HG03558 (cell line): ENCODE measurements around the gene SURF1.
"Not testable (repeated sequence)": the region's sequence is repeated elsewhere in the genome, so short reads cannot be mapped to it uniquely, and the experiment has no call there.

Experiments used
- ATAC-seq: cut with Tn5 transposase; IDR thresholded peaks from one replicate; pipeline ENCODE4 v1.9.1; 2021; ENCODE audit warnings: moderate number of reproducible peaks; ENCODE audit not compliant: unreplicated experiment; ENCODE audit errors: extremely low read depth

SURF1 gene

DNA sequence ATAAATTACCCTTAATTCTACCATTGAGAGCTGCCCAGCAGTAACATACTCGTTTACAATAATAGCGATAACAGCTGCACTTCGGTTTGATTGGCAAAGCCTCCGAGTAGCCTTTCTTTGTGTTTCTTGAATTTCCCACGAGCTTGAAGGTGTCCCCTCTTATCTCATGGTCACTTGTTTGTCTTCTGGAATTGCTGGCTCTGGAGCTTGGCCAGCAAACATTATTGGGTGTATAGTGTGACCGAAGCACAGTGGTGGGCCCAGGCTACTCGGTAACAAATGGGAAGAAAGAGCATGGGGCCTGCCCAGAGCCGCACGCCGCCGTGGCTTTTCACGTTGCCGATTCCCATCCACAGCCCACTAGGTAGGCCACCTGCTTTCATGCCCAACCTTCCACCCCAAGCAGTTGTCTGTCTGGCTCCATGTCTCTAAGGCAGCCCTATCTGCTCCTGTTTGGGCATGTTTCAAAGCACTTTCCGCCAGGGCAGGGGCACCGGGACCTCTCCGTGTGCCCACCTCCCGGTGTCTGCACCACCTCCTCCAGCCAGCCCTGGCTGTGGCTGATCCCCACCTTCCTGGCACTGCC lies 28.5 kb upstream of the SURF1 start:
- ATAC-seq, result no peak

GRCh38 chr9:133383438-133383837 lies 27.2 kb upstream of the SURF1 start:
- ATAC-seq, result no peak

DNA sequence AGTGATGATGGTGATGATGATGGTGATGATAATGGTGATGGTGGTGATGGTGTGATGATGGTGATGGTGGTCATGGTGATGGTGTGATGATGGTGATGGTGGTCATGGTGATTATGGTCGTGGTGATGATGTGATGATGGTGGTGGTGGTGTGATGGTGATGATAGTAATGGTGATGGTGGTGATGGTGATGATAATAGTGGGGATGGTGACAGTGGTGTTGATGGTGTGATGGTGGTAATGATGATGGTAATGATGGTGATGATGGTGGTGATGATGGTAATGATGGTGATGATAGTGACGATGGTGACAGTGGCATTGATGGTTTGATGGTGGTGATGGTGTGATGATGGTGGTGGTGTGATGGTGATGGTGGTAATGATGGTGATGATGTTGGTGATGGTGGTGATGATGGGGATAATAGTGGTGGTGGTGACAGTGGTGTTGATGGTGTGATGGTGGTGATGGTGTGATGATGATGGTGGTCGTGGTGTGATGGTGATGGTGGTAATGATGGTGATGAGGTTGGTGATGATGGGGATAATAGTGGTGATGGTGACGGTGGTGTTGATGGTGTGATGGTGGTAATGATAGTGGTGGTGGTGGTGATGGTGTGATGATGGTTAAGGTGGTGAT lies 26.3 kb upstream of the SURF1 start:
- no peak for ATAC-seq

GRCh38 chr9:133380734-133381133 lies 24.4 kb upstream of the SURF1 start:
- ATAC-seq, result no peak

DNA sequence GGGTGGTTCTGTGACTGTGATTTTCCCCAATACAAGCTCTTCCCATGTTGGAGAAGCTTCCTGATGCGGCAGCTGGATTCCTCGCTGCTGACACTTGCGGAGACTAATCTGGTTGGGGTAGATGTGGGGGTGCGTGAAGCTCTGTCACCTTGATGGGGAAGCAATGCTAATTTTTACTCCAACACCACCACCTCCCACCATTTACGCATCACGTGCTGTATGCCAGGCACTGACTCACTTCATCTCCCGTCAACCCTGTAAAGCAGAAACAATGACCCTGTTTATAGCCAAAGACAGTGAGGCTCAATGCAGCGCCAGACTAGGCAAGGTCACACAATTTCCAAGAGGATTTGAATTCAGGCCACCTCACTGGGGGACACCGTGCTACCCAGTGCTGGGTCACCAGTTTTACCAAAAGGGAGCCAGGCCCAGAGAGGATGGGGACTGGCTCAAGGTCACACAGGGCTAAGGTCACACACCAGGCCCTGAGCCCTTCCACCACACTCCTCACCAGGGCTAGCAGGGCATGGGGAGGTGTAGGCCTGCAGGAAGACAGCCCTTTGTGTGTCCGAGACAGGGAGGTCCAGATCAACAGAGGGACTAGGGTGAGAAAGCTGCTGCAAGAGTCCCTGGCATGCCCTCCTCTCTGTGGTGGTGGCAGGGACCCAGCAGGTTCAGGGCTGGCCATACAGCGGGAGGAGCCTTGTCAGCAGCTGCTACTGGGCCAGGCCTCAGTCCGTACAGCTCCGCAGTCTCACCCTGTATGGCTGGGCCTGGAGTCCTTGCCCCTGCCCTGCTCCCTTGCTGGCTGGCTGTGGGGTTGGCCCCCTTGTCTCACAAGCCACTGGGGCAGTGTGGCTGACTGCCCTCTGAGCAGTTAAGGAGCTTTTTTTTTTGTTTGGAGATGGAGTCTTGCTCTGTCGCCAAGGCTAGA lies 23.1 kb upstream of the SURF1 start:
- no peak for ATAC-seq

GRCh38 chr9:133378408-133378962 lies 22.2 kb upstream of the SURF1 start:
- no peak for ATAC-seq

- no peak for ATAC-seq
These were observed 21.5 kb upstream of the SURF1 start for GRCh38 chr9:133377721-133378216.

- ATAC-seq, result not testable (repeated sequence)
These were observed 21.0 kb upstream of the SURF1 start for GRCh38 chr9:133377280-133377679.

DNA sequence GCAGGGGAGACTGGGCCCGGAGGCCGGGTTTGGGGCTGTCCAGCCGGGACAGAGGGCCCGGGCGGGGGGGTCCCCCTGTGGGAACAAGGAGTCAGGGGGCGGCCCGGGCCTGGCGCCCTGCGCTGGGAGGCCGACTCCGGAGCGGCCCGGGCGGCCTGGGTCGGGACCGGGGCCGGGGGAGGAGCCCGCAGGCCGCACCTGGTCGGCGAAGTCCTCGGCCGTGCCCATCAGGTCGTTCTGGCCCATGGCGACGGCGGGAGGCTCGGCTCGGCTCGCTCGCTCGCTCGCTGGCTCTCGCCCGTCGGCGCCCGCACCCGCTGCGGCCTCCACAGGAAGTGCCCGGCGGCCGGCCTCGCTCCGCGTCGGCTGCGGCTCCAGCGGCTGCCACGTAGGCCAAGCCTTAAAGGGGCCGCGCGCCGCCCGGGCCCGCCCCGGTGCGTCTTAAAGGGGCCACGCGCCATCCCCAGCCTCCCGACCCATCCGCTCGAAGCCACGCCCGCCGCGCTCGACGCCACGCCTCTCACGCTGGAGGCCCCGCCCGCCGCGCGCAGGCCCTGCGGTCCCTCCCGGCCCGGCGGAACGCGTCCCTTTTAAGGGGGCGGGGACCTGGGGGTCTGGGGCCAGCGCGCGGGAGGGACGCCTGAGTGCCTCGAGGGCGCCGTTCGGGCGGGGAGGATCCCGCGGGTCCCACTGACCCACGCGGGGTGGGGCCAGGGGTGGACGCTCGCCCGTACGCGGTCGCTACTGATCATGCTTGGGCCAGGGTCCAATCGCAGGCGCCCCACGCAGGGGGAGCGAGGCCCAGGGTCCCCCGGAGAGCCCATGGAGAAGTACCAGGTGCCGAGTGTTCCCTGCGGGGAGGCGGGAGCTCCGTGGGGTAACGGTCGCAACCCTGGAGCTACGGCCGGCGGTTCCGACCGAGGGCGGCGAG lies 19.7 kb upstream of the SURF1 start, which contains the start of the genes STKLD1 and SURF4:
Gene STKLD1 (plus strand): TSS at position 643 of the 931 bp plus-strand sequence. CDS start 108 bp downstream, at position 751.
Gene SURF4 (minus strand): TSS at position 337 of the 931 bp plus-strand sequence. CDS start 91 bp downstream, at position 246.
- peak; percentile 60 for ATAC-seq

DNA sequence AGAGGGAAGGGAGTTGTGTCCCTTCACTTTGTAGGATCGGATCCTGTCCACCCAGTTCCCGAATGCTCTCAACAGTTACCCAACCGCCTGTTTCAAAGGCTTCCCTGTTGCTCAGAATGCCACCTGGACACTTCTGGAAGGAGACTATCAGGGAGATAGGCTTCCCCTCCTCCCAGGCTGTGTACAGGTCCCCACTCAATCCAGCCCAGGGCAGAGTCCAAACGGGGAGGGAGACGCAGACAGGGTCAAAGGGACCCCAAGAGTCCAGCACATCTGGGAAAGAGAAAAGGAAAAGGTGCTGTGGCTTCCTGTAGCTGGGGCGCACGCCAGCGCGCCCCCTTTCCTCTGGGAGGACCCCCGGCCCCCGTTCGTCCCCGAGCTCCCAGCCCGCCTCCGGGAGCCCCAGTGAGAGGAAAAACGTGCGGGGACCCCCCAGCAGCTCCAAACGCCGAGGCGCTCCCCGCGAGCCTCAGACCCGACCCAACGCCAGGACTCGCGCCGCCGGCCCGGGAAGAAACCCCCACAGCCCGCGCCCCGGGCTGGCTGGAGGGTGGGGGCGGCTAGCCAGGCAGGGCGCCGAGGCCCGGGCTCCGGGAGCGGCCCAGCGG lies 18.9 kb upstream of the SURF1 start:
- ATAC-seq, result no peak

DNA sequence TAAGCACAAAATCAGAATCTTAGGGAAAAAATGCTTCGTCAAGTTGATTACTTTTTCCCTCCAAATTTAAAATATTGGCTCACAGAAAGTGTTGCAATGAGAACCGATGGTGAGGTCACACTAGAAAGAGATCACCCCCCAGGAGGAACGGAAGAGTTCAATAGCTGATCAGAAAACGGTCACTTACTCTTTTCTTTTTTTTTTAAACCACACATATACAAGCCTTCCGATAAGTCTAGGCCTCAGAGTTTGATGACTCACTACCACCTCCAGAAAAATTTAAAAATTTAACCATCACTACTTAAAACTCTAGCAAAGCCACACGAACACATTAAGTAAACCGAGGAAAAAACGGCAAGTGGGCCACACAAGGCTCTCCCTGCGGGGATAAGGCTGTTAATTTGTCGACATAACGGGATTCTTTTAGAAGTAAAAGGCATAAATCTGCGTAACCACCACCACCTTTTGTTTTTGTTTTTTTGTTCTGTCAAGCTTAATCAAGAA lies 18.4 kb upstream of the SURF1 start:
- no peak for ATAC-seq

DNA sequence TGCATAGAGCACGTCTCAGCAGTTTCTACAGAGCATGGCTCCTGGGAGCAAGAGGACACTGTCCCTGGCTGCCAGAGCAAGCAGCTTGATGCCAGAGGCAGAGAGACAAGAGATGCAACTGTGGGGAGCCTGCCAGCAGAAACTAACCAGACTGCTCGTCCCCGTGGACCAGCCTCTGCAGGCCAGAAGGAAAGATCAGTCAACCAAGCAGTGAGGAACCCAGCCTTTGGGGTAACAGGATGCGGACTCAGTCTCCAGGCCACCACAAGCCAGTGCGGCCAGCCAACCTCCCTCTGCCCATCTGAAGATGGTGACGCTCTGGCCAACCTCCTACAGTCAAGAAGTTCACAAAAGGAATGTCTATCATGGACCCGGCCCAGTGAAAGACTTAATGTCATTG lies 15.9 kb upstream of the SURF1 start:
- ATAC-seq, result no peak

DNA sequence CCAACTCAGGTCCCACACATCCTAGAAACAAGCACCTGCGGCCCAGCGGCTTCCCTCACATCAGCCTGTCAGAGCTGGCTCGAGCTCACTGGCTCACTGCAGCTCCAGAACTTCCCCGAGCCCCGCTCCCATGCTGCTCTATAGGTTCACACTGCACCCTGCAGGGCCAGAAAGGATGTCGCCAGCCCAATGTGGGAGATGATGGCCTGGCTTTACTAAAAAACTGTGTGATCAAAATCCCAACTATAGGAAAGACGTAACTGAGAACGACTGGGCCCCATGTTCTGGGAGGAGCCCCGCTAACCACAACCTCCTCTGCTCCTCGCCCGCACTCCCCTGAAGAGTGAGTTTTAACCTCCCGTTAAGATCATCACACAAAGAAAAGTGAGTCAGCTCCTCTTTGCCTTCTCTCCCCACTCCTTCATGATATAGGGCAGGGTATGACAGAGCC lies 15.0 kb upstream of the SURF1 start:
- no peak for ATAC-seq

- no peak for ATAC-seq
These were observed 14.4 kb upstream of the SURF1 start for GRCh38 chr9:133370685-133371084.

DNA sequence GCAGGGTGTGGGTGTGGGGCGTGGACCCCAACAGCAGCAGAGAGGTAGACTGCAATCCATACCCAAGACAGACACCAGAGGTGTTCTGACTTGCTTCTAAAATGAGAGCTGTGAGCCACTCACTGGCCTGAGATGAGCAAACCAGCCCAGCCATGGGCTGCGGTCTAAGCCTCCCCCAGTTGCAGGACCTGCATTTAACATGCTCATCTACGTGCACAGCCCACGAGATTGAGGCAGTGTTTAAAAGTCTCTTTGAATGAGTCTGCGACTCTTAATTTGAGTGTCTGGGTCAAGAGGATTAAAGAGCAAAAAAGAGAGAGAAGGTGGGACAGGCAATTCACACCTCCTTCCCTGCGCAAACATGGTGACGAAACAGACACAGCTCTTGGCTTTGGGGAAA lies 13.6 kb upstream of the SURF1 start:
- no peak for ATAC-seq

- no peak for ATAC-seq
These were observed 13.1 kb upstream of the SURF1 start for GRCh38 chr9:133369422-133369821.

- ATAC-seq, result no peak
These were observed 12.1 kb upstream of the SURF1 start for GRCh38 chr9:133368249-133368881.

- no peak for ATAC-seq
These were observed 11.5 kb upstream of the SURF1 start for GRCh38 chr9:133367778-133368177.
